ENCODE data around the gene ARID3A.
"Not testable (repeated sequence)": the region's sequence is repeated elsewhere in the genome, so short reads cannot be mapped to it uniquely, and the experiment has no call there.

Gene ARID3A

DNA sequence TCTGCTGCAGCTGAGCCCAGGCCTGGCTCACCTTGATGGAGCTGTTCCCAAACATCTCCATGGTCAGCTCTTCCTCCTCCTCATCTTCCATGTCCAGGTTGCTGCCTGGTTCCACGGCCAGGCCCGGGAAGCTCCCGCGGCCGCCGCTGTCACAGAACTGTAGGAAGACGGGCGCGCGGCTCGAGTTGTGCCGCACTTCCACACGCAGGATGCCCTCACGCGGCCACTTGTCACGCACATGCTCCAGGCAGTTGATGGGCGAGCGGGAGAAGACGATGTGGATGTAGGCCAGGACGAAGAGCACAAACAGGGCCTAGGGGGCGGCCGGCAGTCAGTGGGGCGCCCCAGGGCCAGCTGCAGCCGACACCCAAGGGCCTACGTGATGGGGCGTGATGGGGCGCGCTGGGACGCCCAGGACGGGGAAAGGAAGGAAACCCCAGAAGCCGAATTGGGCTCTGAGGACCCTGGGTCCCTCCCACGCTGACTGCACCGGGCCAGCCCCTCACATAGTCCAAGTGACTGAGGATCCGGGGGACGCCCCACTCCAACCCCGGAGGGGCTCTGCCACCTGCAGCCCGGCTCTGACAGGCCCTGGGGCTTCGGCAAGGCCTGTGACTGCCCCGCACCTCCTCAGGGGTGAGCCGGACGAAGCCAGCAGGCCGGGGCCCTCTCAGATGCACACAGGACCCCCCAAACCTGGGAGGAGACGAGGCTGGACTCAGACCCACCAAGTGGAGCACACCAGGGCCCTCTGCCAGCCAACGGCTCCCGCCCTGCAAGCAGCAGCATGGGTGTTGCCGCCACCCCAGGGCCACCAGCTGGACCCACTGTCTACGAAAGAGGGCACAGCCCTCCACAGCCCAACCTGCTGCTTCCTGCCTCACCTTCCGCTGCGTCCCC lies 88.6 kb downstream of the ARID3A start:
- in situ Hi-C loops (cut with MboI; ENCODE audit: low sequenced_read_pairs) = no loop called here

DNA sequence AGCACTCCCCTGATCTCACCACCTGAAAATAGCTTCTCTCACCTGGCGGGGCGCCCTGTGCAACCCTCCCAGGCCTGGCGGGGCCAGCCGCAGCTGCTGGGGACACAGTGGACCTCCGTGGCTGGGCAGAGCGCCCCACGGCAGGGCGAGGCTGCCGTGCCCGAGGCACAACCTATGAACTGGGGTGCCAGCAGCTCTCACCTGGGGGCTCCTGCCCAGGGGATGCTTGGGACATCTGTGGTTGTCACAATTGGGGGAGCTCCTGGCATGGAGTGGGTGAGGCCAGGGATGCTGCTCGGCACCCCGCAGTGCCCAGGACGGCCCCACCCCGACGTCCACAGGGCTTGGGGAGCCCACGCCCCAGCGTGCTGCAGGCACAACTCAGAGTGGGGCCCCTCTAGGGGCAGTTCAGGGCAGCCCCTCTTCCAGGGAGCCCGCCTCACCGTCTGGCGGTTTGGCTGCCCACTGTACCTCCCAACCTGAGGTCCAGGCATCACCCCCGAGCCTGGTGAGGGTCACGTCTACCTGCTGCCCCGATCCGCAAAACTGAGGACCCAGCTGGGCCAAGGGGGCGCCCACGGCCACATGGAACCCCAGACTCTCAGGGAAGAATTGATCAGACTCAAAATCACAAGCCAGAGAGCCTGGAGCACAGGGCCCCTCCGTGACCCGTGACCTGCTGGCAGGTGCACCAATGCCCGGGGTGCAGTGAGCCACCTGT lies 89.4 kb downstream of the ARID3A start:
- in situ Hi-C loops (cut with MboI; ENCODE audit: low sequenced_read_pairs) = no loop called here

DNA sequence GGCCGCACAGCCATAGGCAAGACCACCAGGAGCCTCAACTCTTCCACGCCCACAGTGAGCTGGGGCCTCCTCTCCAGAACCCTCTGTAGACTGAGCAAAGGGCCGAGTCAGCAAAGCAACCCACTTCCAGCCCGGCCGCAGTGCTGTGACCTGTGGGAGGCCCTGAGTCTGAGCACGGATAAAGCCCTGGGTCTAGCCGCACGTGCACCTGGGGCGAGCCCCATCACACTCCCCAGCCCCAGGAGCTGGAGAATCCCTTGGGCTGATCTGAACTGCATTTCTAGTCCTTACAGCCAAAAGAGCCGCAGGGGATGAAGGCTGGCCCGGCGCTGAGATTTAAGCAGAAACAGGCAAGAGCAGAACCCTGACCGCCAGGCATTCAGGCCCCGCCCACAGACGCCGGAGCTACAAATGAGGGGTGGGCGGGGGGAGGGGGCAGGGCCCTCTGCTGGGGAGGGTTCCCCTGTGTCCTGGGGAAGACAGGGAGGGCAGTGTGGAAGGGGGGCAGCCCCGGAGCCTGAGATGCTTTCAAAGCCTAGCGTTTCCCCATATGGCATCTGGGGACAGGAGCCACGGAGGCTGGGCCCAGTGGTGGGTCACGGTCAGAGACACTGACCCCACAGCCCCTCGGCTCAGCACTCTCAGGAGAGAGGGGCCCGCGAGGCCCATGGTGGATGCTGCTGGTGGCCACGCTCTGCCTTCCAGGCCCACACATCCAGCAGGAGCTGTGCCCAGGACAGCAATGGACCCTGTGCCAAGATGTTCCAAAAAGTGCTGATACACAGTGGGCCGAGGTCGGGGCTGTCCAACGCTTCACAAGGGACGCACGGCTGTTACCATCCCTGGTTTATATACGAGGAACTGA lies 90.2 kb downstream of the ARID3A start:
- in situ Hi-C loops (cut with MboI; ENCODE audit: low sequenced_read_pairs) = no loop called here

DNA sequence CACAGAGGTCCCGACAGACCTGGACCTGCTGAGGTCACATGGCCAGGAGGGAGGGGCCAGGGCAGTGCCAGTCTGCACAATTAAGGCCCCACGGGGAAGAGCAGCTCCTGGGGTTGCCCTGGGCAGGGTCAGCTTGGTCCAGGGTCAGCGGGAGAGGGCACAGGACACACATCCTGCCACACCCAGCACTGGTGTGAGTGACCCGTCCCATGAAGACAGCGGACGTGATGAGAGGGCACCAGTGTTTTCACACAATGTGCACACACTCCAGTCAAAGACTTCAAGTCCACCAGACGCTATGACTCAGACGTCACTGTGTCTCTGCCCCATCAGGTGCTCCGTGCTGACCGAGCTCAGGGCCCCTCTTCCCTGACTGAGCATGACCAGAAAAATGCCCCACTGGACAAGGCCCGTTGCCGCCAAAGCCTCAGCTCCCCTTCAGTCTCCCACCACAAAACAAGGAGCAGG lies 90.8 kb downstream of the ARID3A start:
- in situ Hi-C loops (cut with MboI; ENCODE audit: low sequenced_read_pairs) = no loop called here

DNA sequence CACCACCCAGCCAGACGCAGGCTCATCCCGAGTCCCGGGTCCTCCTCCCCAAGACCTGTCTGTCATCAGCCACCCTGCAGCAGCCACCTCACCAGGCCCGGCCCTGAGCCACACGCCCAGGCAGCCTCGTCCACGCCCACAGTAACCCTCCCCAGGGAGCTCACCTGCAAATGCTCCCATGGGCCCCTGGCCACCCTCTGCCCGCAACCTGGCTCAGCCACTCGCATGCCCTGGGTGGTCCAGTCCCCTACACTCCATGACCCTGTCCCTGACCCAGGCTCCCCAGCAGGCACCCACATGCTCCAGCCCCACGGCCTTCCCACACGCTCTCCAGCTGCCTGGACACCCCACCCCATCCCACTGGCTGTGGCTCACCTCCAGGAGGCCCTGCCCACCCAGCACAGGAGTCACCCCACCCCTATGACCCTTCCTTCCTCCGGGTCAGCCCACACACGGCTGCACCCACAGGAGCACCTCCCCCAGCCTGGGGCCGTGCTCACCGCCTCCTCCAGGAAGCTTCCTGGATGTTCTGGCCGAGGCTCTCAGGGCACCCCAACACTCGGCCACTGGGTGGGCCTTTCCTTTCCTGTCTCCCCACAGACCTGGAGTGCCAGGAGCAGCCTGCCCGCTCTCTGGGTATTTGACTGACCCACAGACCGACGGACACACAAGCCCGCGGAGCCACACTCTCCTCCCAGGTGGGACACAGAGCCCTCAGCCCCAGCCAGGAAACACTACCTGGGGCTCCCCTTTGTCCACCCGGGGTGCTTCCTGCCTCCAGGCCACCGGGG lies 91.5 kb downstream of the ARID3A start:
- in situ Hi-C loops (cut with MboI; ENCODE audit: low sequenced_read_pairs) = no loop called here

DNA sequence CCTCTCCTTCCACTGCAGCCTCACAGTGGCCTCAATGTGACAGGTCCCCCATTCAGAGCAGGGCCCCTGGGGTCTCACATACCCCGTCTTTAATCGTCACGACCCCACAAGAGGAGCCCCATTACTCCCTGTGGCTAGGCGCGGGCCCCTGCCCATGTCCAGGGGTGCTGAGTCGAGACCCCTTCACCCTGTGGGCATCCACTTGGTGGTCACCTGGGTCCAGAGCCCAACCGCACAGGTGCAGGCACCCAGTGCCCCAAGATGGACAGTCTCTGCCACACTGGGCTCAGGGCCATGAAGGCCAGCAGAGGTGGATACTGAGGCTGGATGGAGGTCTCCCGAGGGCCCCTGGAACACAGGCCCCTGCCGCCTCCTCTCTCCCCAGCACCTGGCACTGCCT lies 92.1 kb downstream of the ARID3A start:
- in situ Hi-C loops (cut with MboI; ENCODE audit: low sequenced_read_pairs) = no loop called here

DNA sequence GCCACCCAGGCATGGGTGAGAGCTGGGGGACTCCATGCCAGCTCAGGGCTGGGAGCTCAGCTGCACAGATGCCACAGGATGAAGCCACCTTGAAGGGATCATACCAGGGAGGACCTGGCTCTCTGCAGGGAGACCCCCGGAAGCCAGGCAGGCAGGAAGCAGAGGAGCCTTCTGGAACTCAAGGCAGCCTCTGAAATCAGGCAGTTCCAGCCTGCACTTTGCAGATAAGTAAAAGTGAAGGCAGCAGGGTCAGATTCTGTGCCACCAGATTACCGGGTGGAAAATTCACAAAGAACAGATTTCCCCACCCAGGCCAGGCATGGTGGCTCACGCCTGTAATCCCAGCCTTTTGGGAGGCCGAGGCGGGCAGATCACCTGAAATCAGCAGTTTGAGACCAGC lies 92.6 kb downstream of the ARID3A start:
- in situ Hi-C loops (cut with MboI; ENCODE audit: low sequenced_read_pairs) = no loop called here

DNA sequence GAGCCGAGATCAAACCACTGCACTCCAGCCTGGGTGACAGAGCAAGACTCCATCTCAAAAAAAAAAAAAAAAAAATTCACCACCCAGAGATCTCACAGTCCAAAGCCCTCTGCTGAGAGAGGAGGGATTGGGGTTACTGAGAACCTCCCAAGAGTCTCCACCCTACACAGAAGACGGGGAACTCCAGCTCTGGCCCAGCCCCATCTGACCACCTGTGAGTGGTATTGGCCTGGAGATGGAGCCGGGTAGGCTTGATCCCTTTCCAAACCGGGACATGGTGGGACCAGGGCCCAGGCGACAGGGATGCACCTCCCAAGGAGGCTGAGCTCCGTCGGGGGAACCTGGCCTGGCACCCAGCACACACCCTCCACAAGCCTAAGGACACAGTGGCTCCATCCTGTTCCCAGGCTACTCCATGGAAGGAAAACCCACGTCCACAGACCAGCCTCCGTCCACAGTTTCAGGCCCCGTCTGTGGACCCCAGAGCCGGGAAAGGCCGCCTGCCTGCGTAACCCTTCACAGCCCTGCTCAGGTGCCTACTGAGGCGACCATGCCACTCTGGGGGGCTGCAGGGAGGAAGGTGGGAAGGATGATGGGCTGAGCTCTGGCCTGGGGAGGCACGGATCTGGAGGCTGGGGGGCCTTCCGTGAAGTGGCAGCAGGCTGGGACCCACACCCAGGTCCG lies 93.2 kb downstream of the ARID3A start:
- in situ Hi-C loops (cut with MboI; ENCODE audit: low sequenced_read_pairs) = no loop called here

DNA sequence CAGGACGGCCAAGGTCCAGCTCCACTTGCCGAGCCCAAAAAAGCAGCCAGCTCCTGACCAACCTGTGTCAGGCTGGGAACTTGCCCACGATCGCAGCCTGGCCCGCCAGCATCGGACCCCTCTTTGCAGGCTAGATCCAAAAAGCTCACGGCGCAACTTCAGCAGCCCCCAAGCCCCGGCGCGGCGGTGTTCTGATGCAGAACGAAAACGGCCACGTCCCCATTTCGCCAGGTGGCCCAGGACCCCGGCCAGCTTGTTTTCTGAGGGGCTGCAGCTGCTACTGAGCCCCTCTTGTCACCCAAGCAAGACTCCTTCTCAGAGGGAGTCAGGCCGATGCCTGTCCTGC lies 93.8 kb downstream of the ARID3A start:
- in situ Hi-C loops (cut with MboI; ENCODE audit: low sequenced_read_pairs) = no loop called here

DNA sequence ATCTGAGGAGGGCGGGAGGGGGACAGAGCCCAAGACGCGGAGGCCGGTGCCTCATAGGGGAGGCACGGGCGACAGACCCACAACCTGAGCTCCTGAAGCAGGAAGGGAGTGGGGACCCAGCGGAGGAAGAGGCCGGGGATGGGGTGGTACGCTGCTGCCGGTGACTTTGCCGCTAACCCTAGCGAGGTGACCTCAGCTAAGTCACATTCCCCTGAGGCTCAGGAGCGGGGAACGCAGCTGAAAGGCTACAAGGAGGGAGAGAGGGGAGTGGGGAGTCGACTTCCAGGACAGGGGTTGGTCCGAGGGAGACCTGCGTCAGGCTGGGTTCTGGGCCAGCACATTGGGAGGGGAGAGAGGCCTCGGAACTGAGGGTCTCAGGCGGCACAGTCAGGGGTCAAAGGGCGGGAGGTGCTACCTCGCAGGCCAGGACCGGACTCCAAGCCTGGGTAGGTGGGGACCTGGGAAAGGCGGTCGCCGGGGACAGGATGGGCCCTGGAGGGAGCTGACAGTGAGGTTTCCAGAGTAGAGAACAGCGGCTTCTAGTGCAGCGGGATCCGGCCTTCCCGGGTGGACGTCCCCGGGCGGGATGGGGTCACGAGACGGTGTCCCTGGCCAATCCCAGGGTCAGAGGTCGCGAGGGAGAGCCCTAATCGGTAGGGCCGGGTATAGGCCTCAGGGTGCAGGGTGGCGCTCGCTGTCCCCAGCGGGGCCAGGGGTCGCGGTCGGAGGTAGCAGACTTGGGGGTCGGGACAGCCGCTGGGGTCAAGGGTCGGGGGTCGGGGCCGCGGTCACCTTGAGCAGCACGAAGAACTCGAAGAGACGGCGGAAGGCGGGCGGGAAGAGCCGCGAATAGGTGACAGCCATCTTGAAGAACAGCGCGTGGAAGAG lies 94.4 kb downstream of the ARID3A start:
- in situ Hi-C loops (cut with MboI; ENCODE audit: low sequenced_read_pairs) = no loop called here

DNA sequence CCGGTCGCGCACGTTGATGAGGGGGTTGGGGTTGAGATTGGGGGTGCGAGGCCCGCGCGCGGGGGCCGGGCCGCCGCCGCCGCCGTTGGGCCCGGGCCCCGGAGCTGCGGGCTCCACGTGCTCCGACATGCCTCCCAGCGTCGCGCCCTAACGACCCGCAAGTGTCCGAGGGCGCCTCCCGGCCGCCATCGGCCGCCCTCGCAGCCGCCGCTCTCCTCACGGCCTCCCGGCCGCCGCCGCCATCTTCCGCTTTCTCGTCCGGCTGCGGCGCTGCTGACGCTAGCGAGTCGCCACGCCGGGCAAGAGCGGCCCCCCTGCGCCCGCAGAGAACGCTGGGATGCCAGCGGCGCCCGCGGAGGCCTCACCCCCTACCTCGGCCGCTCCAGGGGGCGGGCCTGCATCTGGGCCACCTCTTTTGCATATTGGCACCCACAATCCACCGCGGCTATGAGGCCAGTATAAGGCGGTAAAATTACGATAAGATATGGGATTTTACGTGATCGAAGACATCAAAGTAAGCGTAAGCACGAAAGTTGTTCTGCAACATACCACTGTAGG lies 95.1 kb downstream of the ARID3A start, which contains the start of gene TMEM259:
Gene TMEM259 (minus strand): TSS at position 256 of the 558 bp plus-strand sequence. CDS start 127 bp downstream, at position 129.
- in situ Hi-C loops (cut with MboI; ENCODE audit: low sequenced_read_pairs) = no loop called here

DNA sequence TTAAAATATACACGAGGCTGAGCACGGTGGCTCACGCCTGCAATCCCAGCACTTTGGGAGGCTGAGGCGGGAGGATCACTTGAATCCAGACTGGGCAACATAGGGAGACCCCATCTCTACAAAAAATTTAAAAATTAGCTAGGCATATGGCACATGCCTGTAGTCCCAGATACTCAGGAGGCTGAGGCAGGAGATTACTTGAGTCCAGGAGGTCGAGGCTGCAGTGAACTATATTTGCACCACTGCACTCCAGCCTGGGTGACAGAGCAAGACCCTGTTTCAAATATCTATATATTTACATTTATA lies 98.0 kb downstream of the ARID3A start:
- in situ Hi-C loops (cut with MboI; ENCODE audit: low sequenced_read_pairs) = not testable (repeated sequence)

DNA sequence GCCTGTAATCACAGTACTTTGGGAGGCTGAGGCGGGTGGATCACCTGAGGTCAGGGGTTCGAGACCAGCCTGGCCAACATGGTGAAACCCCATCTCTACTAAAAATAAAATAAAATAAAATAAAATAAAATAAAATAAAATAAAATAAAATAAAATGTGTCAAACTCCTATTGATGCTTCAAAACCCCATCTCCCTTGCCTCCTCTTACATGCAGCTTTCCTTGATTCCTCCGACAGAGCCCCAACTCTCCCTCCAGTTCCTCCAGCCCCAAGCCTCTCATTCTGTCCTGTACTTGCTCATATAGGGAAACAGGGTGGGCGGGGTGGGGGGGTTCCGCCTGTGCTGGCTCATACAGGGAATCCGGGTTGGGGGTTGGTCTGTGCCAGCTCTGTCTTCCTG lies 99.2 kb downstream of the ARID3A start:
- in situ Hi-C loops (cut with MboI; ENCODE audit: low sequenced_read_pairs) = not testable (repeated sequence)
